IMR-90 (cell line): ENCODE measurements around the gene S100A8. TPM values are rescaled to one million over a fixed set of nuclear protein-coding genes. Genes with fewer than 3 reads are reported as not detected.

Source experiments
- ATAC-seq: fragments of 200-7000 bp; cut with Tn5 transposase; 2 replicates; pipeline ENCODE4 v1.9.1; 2020; ENCODE audit warnings: low read depth, mild to moderate bottlenecking, moderate library complexity
- BruUV-seq: library from RNA; stranded (reverse); fragments of 400-500 nt; replicated peaks from 2 replicates; lab custom pipeline; 2021; lab: Mats Ljungman, UMichigan
- CTCF ChIA-PET: fragments of 300-600 bp; formaldehyde crosslinking; extraction: SDS; loops from one replicate; lab custom pipeline; 2021; ENCODE audit warnings: antibody characterized with exemption; lab: Yijun Ruan, JAX
- POLR2A ChIA-PET: fragments of 300-600 bp; sonication (Branson Sonifier 250); formaldehyde crosslinking; loops from one replicate; lab custom pipeline; 2022; ENCODE audit warnings: antibody characterized with exemption; ENCODE audit not compliant: unreplicated experiment; lab: Charles Lee
- DNase-seq: peaks from one replicate; pipeline ENCODE4 v3.0.0; 2013
- H2AFZ ChIP-seq: replicated peaks from 2 replicates; pipeline ENCODE3; 2013; ENCODE audit warnings: low read length, mild to moderate bottlenecking; ENCODE audit not compliant: poor library complexity
- H2AK5ac ChIP-seq: 2 replicates; pipeline ENCODE4 v1.6.1; 2013; ENCODE audit warnings: low read depth, low read length, inconsistent platforms
- H2AK9ac ChIP-seq: replicated peaks from 2 replicates; pipeline ENCODE3; 2013; ENCODE audit warnings: mild to moderate bottlenecking, low read depth, low read length, moderate library complexity; ENCODE audit not compliant: poor library complexity
- H2BK120ac ChIP-seq: 2 replicates; pipeline ENCODE4 v1.6.1; 2013; ENCODE audit warnings: low read depth, low read length, inconsistent platforms
- H2BK15ac ChIP-seq: 3 replicates; pipeline ENCODE4 v1.6.1; 2013; ENCODE audit warnings: low read depth, low read length, inconsistent platforms
- H2BK20ac ChIP-seq: 2 replicates; pipeline ENCODE4 v1.6.1; 2013; ENCODE audit warnings: low read depth, mild to moderate bottlenecking, inconsistent platforms, low read length, moderate library complexity
- H2BK5ac ChIP-seq: 2 replicates; pipeline ENCODE4 v1.6.1; 2013; ENCODE audit warnings: mild to moderate bottlenecking, low read depth, low read length, inconsistent platforms; ENCODE audit not compliant: poor library complexity, severe bottlenecking
- H3K14ac ChIP-seq: replicated peaks from 2 replicates; pipeline ENCODE4 v1.6.1; 2013; ENCODE audit warnings: low read depth, low read length, inconsistent platforms
- H3K18ac ChIP-seq: 2 replicates; pipeline ENCODE4 v1.6.1; 2013; ENCODE audit warnings: low read depth, low read length, control low read depth
- H3K23ac ChIP-seq: 2 replicates; pipeline ENCODE4 v1.6.1; 2013; ENCODE audit warnings: low read depth, low read length, inconsistent platforms
- H3K27ac ChIP-seq: 2 replicates; pipeline ENCODE4 v1.5.1; 2013; ENCODE audit warnings: mild to moderate bottlenecking, control low read depth, low read length; ENCODE audit not compliant: insufficient read depth
- H3K27me3 ChIP-seq: 2 replicates; pipeline ENCODE4 v1.6.1; 2013; ENCODE audit warnings: low read length; ENCODE audit not compliant: control insufficient read depth, insufficient read depth
- H3K36me3 ChIP-seq: 2 replicates; pipeline ENCODE4 v1.6.1; 2013; ENCODE audit warnings: low read length, mixed read lengths; ENCODE audit not compliant: control insufficient read depth, insufficient read depth
- H3K4ac ChIP-seq: 2 replicates; pipeline ENCODE4 v1.6.1; 2013; ENCODE audit warnings: low read depth, low read length, inconsistent platforms
- H3K4me1 ChIP-seq: 2 replicates; pipeline ENCODE4 v1.6.1; 2013; ENCODE audit warnings: low read length, mixed read lengths; ENCODE audit not compliant: control insufficient read depth, insufficient read depth
- H3K4me2 ChIP-seq: 2 replicates; pipeline ENCODE4 v1.6.1; 2013; ENCODE audit warnings: low read depth, mild to moderate bottlenecking, control low read depth, low read length, moderate library complexity
- H3K4me3 ChIP-seq: 2 replicates; pipeline ENCODE4 v1.5.1; 2013; ENCODE audit warnings: low read depth, mild to moderate bottlenecking, control low read depth, low read length, moderate library complexity; ENCODE audit not compliant: insufficient read depth
- H3K56ac ChIP-seq: 2 replicates; pipeline ENCODE4 v1.6.1; 2013; ENCODE audit warnings: low read length, inconsistent platforms; ENCODE audit not compliant: insufficient read depth; ENCODE audit errors: extremely low read depth
- H3K79me1 ChIP-seq, 2 experiments: 2 replicates each; pipeline ENCODE4 v1.6.1; 2013; ENCODE audit warnings: low read length in 2 of 2, inconsistent platforms in 1 of 2, low read depth in 1 of 2
- H3K9ac ChIP-seq: 2 replicates; pipeline ENCODE4 v1.6.1; 2013; ENCODE audit warnings: low read depth, low read length, control low read depth
- H3K9me1 ChIP-seq: 2 replicates; pipeline ENCODE4 v1.6.1; 2013; ENCODE audit warnings: low read length, inconsistent platforms; ENCODE audit not compliant: insufficient read depth
- H3K9me3 ChIP-seq: 2 replicates; pipeline ENCODE4 v1.6.1; 2013; ENCODE audit warnings: low read length; ENCODE audit not compliant: control insufficient read depth, insufficient read depth
- H4K20me1 ChIP-seq: 2 replicates; pipeline ENCODE4 v1.6.1; 2013; ENCODE audit warnings: low read length, inconsistent platforms; ENCODE audit not compliant: insufficient read depth
- H4K5ac ChIP-seq: 2 replicates; pipeline ENCODE4 v1.6.1; 2013; ENCODE audit warnings: mild to moderate bottlenecking, low read depth, low read length, control low read depth
- H4K8ac ChIP-seq, 2 experiments: 2 replicates each; pipeline ENCODE4 v1.6.1; 2013; ENCODE audit warnings: low read depth in 2 of 2, low read length in 2 of 2, control low read depth in 1 of 2, inconsistent platforms in 1 of 2
- H4K91ac ChIP-seq: 2 replicates; pipeline ENCODE4 v1.6.1; 2013; ENCODE audit warnings: low read depth, low read length, inconsistent platforms; ENCODE audit not compliant: insufficient read depth
- BHLHE40 ChIP-seq: fragments of 150-350 bp; IDR thresholded peaks from 2 replicates; pipeline ENCODE4 v1.6.1; 2016; ENCODE audit warnings: mild to moderate bottlenecking, low read depth, low read length
- CEBPB ChIP-seq: IDR thresholded peaks from 2 replicates; pipeline ENCODE4 v1.6.1; 2012; ENCODE audit warnings: low read depth, low read length, improper control_type of control experiment
- CHD1 ChIP-seq: IDR thresholded peaks from 2 replicates; pipeline ENCODE4 v1.6.1; 2012; ENCODE audit warnings: low read depth, low read length, improper control_type of control experiment
- CTCF ChIP-seq: conservative IDR thresholded peaks from 2 replicates; pipeline ENCODE4 v1.5.1; 2012; ENCODE audit warnings: mild to moderate bottlenecking, low read depth, low read length, improper control_type of control experiment
- ELK1 ChIP-seq: fragments of 150-350 bp; IDR thresholded peaks from 2 replicates; pipeline ENCODE4 v1.6.1; 2016; ENCODE audit warnings: low read depth, mild to moderate bottlenecking, low read length, moderate library complexity, borderline replicate concordance
- FOS ChIP-seq: fragments of 150-350 bp; IDR thresholded peaks from 2 replicates; pipeline ENCODE4 v1.6.1; 2016; ENCODE audit warnings: low read depth, low read length
- MAFK ChIP-seq: IDR thresholded peaks from 2 replicates; pipeline ENCODE4 v1.6.1; 2012; ENCODE audit warnings: low read depth, low read length, improper control_type of control experiment
- MAZ ChIP-seq: IDR thresholded peaks from 2 replicates; pipeline ENCODE4 v1.6.1; 2012; ENCODE audit warnings: low read depth, mild to moderate bottlenecking, low read length, improper control_type of control experiment, moderate library complexity, borderline replicate concordance
- MXI1 ChIP-seq: IDR thresholded peaks from 2 replicates; pipeline ENCODE4 v1.6.1; 2012; ENCODE audit warnings: low read depth, mild to moderate bottlenecking, low read length, moderate library complexity, borderline replicate concordance
- NFE2L2 ChIP-seq: fragments of 150-350 bp; IDR thresholded peaks from 2 replicates; pipeline ENCODE4 v1.6.1; 2016; ENCODE audit warnings: low read depth, mild to moderate bottlenecking, low read length
- POLR2A ChIP-seq: IDR thresholded peaks from 2 replicates; pipeline ENCODE4 v1.6.1; 2012; ENCODE audit warnings: mild to moderate bottlenecking, low read depth, low read length
- RCOR1 ChIP-seq: IDR thresholded peaks from 2 replicates; pipeline ENCODE4 v1.6.1; 2012; ENCODE audit warnings: mild to moderate bottlenecking, low read length, improper control_type of control experiment; ENCODE audit not compliant: insufficient replicate concordance
- RFX5 ChIP-seq: IDR thresholded peaks from 2 replicates; pipeline ENCODE4 v1.8.0; 2012; ENCODE audit warnings: low read depth, mild to moderate bottlenecking, low read length, moderate library complexity
- SMC3 ChIP-seq: fragments of 150-350 bp; IDR thresholded peaks from 2 replicates; pipeline ENCODE4 v1.6.1; 2016; ENCODE audit warnings: low read depth, mild to moderate bottlenecking, antibody characterized with exemption, low read length, moderate library complexity
- USF2 ChIP-seq: fragments of 150-350 bp; IDR thresholded peaks from 2 replicates; pipeline ENCODE4 v1.6.1; 2017; ENCODE audit warnings: mild to moderate bottlenecking, antibody characterized with exemption, low read length, low read depth
- WGBS, 2 experiments: methylation state at CpG; one replicate each; pipeline versions ENCODE4 v1.1.5 to v1.1.7; 2013; ENCODE audit warnings: missing lambda C conversion rate in 2 of 2; ENCODE audit not compliant: insufficient read length in 1 of 2; ENCODE audit errors: extremely low coverage in 2 of 2; 5-methylcytosine and 5-hydroxymethylcytosine counted together
- dilution Hi-C: fragments of 300-500 bp; cut with HindIII; formaldehyde crosslinking; loops from one replicate; pipeline ENCODE4 v1.14.3; 2018; ENCODE audit warnings: low sequenced_read_pairs; ENCODE audit not compliant: unreplicated experiment
- in situ Hi-C: fragments of 300-500 bp; cut with MboI; formaldehyde crosslinking; loops from 3 replicates; pipeline ENCODE4 v1.14.3; 2019; ENCODE audit warnings: low sequenced_read_pairs, inconsistent platforms, mixed read lengths
- intact Hi-C: fragments of 100-400 bp; cut with micrococcal nuclease; formaldehyde crosslinking; loops from 2 replicates; pipeline ENCODE4 v1.10.0; 2022
- polyA plus RNA-seq, 3 experiments: library from polyadenylated mRNA; depleted of rRNA; stranded (reverse); fragments of >200 nt; gene quantifications; 2 replicates each; pipeline ENCODE4 v1.2.3, GENCODE V29; 2012; ENCODE audit warnings: low replicate concordance in 1 of 3
- total RNA-seq: library from RNA; depleted of rRNA; stranded (reverse); fragments of >200 nt; gene quantifications from 2 replicates; pipeline ENCODE4 v1.2.3, GENCODE V29; 2012

The S100A8 gene
- total and polyA plus RNA-seq, 2 of the 4 experiments (the other 2 are of a cell fraction) = not detected

GRCh38 chr1:153367090-153367489 lies 23.8 kb downstream of the S100A8 start:
- peaks cover 4% of the 10 kb centered on the region for H3K27me3 ChIP-seq
- in situ Hi-C loops (no loop called here), dilution Hi-C loops (no loop called here)

More at GRCh38 chr1:153367090-153367489, 23.8 kb downstream of the S100A8 start:
- H2BK120ac ChIP-seq = no peak overlapping the region
- no peak overlapping the region for H3K27ac ChIP-seq
- POLR2A ChIA-PET = no interaction called here
- H3K4me2 ChIP-seq = no peak overlapping the region
- H3K18ac ChIP-seq = no peak overlapping the region
- H3K56ac ChIP-seq = no peak overlapping the region
- no peak overlapping the region for H3K14ac ChIP-seq
- H4K20me1 ChIP-seq = no peaks in the 10 kb centered on the region
- H3K9me3 ChIP-seq = no peaks in the 10 kb centered on the region
- TF ChIP-seq MAZ = no peak
- no peak for TF ChIP-seq FOS
- no peak for TF ChIP-seq MXI1
- TF ChIP-seq NFE2L2 = no peak
- no peak for TF ChIP-seq RCOR1
- no peak for TF ChIP-seq CEBPB
- no peak for TF ChIP-seq CHD1
- no peak for TF ChIP-seq USF2
- no peak for TF ChIP-seq CTCF
- no peak for TF ChIP-seq BHLHE40
- TF ChIP-seq RFX5 = no peak
- no peak for TF ChIP-seq ELK1
- no peak for TF ChIP-seq MAFK
- no peak for TF ChIP-seq POLR2A
- TF ChIP-seq SMC3 = no peak
- H4K91ac ChIP-seq = no peak overlapping the region
- H2BK20ac ChIP-seq = no peak overlapping the region
- H4K5ac ChIP-seq = no peak overlapping the region
- no CpG with 5 or more reads among the region's 2 CpGs for WGBS, 2 experiments
- no peak overlapping the region for H2BK15ac ChIP-seq
- H4K8ac ChIP-seq = no peak overlapping the region
- ATAC-seq (no peak), DNase-seq (no peak)
- no peaks in the 10 kb centered on the region for H3K9me1 ChIP-seq
- H3K9ac ChIP-seq = no peak overlapping the region
- no peak overlapping the region for H2AFZ ChIP-seq
- H3K4me1 ChIP-seq = no peaks in the 10 kb centered on the region
- no peak overlapping the region for H2AK9ac ChIP-seq
- CTCF ChIA-PET = no interaction called here
- no peak overlapping the region for H3K23ac ChIP-seq
- H3K4me3 ChIP-seq = no peak overlapping the region
- H3K79me1 ChIP-seq = no peaks in the 10 kb centered on the region
- H2AK5ac ChIP-seq = no peak overlapping the region
- H2BK5ac ChIP-seq = no peak overlapping the region
- no TSS peak for BruUV-seq
- no peaks in the 10 kb centered on the region for H3K36me3 ChIP-seq
- intact Hi-C loops = no loop called here
- no peak overlapping the region for H3K4ac ChIP-seq
